ENCODE data around the gene CASQ1. TPM values are rescaled to one million over a fixed set of nuclear protein-coding genes. Genes with fewer than 3 reads are reported as not detected.

CASQ1 gene
- total and polyA plus RNA-seq, 2 donors (not counting 1 experiment from before 2014, with no cell fraction given) = not detected

- Histone ChIP-seq H3K27ac (ENCODE audit: low read length in 2 of 2) (no peak overlapping the region), H2AFZ (ENCODE audit: insufficient read depth, low read depth, low read length, poor library complexity, severe bottlenecking) (no peak overlapping the region), H3K4me3 (ENCODE audit: control extremely low read depth in 1 of 5, extremely low read depth in 1 of 5, insufficient read depth in 1 of 5, low read depth in 2 of 5, low read length in 4 of 5) (no peak overlapping the region), H3K4me2 (replicated peaks; ENCODE audit: low read depth, low read length, poor library complexity, severe bottlenecking) (no peak overlapping the region), H3K9ac (ENCODE audit: low read length) (no peak overlapping the region), H3K36me3 (replicated peaks in 1 of 2; ENCODE audit: control extremely low read depth in 1 of 2, control insufficient read depth in 1 of 2, extremely low read depth in 1 of 2, insufficient read depth in 2 of 2, low read length in 1 of 2) (no peaks in the 10 kb centered on the region), H3K79me2 (ENCODE audit: control insufficient read depth, insufficient read depth, low read length) (no peaks in the 10 kb centered on the region), H3K27me3 (replicated peaks in 1 of 4; ENCODE audit: control extremely low read depth in 1 of 4, control insufficient read depth in 3 of 4, insufficient read depth in 4 of 4, low read length in 3 of 4) (peaks cover 0 to 13% (median 4%) of the 10 kb centered on the region in 4 experiments), H4K20me1 (ENCODE audit: control insufficient read depth, insufficient read depth, low read length, poor library complexity, severe bottlenecking) (no peaks in the 10 kb centered on the region), H3K9me3 (ENCODE audit: control extremely low read depth in 1 of 3, control insufficient read depth in 2 of 3, insufficient read depth in 1 of 3, low read length in 2 of 3) (no peaks in the 10 kb centered on the region), H3K4me1 (ENCODE audit: control insufficient read depth in 2 of 2, insufficient read depth in 2 of 2, low read length in 2 of 2) (no peaks in the 10 kb centered on the region)
- no peaks in the 10 kb centered on the region for H3K9me3 Mint-ChIP-seq (ENCODE audit: insufficient read depth)
- ATAC-seq (ENCODE audit: low read depth) (no peak), DNase-seq (no peak)
- H3K27ac Mint-ChIP-seq = no peak overlapping the region
- no peaks in the 10 kb centered on the region for H3K4me1 Mint-ChIP-seq
- no CpG with 5 or more reads among the region's 1 CpG for WGBS (ENCODE audit: insufficient coverage)
- H3K4me3 Mint-ChIP-seq = no peak overlapping the region
- TF ChIP-seq EZH2 (IDR thresholded peaks at IDR 0.05; ENCODE audit: borderline replicate concordance, insufficient read depth, low read depth, low read length, poor library complexity, severe bottlenecking) (no peak), CTCF (IDR thresholded peaks at IDR 0.05) (no peak)
- peaks cover 48% of the 10 kb centered on the region for H3K27me3 Mint-ChIP-seq
- ChIA-PET CTCF (no interaction called here), POLR2A (no interaction called here)
- intact Hi-C loops (cut with micrococcal nuclease) = no loop called here
Observed at GRCh38 chr1:160143695-160144094, 46.7 kb upstream of the CASQ1 start.

- Histone ChIP-seq H2AFZ (ENCODE audit: insufficient read depth, low read depth, low read length, poor library complexity, severe bottlenecking) (no peak overlapping the region), H3K36me3 (replicated peaks in 1 of 2; ENCODE audit: control extremely low read depth in 1 of 2, control insufficient read depth in 1 of 2, extremely low read depth in 1 of 2, insufficient read depth in 2 of 2, low read length in 1 of 2) (no peaks in the 10 kb centered on the region), H4K20me1 (ENCODE audit: control insufficient read depth, insufficient read depth, low read length, poor library complexity, severe bottlenecking) (no peaks in the 10 kb centered on the region), H3K4me2 (replicated peaks; ENCODE audit: low read depth, low read length, poor library complexity, severe bottlenecking) (no peak overlapping the region), H3K79me2 (ENCODE audit: control insufficient read depth, insufficient read depth, low read length) (no peaks in the 10 kb centered on the region), H3K9ac (ENCODE audit: low read length) (no peak overlapping the region), H3K27ac (ENCODE audit: low read length in 2 of 2) (no peak overlapping the region), H3K9me3 (ENCODE audit: control extremely low read depth in 1 of 3, control insufficient read depth in 2 of 3, insufficient read depth in 1 of 3, low read length in 2 of 3) (no peaks in the 10 kb centered on the region), H3K27me3 (replicated peaks in 1 of 4; ENCODE audit: control extremely low read depth in 1 of 4, control insufficient read depth in 3 of 4, insufficient read depth in 4 of 4, low read length in 3 of 4) (peaks cover 0 to 13% (median 4%) of the 10 kb centered on the region in 4 experiments), H3K4me3 (ENCODE audit: control extremely low read depth in 1 of 5, extremely low read depth in 1 of 5, insufficient read depth in 1 of 5, low read depth in 2 of 5, low read length in 4 of 5) (no peak overlapping the region), H3K4me1 (ENCODE audit: control insufficient read depth in 2 of 2, insufficient read depth in 2 of 2, low read length in 2 of 2) (no peaks in the 10 kb centered on the region)
- ChIA-PET POLR2A (no interaction called here), CTCF (no interaction called here)
- Mint-ChIP-seq H3K4me1 (no peaks in the 10 kb centered on the region), H3K9me3 (ENCODE audit: insufficient read depth) (no peaks in the 10 kb centered on the region), H3K27ac (no peak overlapping the region), H3K27me3 (peaks cover 36% of the 10 kb centered on the region), H3K4me3 (no peak overlapping the region)
- TF ChIP-seq CTCF (IDR thresholded peaks at IDR 0.05) (no peak), EZH2 (IDR thresholded peaks at IDR 0.05; ENCODE audit: borderline replicate concordance, insufficient read depth, low read depth, low read length, poor library complexity, severe bottlenecking) (no peak)
- DNase-seq = no peak
- 97% methylated on average over 3 of the region's 4 CpGs for WGBS (ENCODE audit: insufficient coverage)
- ATAC-seq (ENCODE audit: low read depth) = no peak
- intact Hi-C loops (cut with micrococcal nuclease) = no loop called here
Observed at GRCh38 chr1:160144921-160145320, 45.5 kb upstream of the CASQ1 start.

Measured in B cell (primary cell).